H1 (cell line): Measurements from ENCODE around the gene IL5. TPM values are rescaled to one million over a fixed set of nuclear protein-coding genes. Genes with fewer than 3 reads are reported as not detected.

Source experiments
- CTCF ChIA-PET: fragments of 300-600 bp; sonication (Branson Sonifier 250); formaldehyde crosslinking; loops from one replicate; lab custom pipeline; 2021; ENCODE audit not compliant: partially characterized antibody; lab: Charles Lee
- POLR2A ChIA-PET: fragments of 300-600 bp; sonication (Branson Sonifier 250); formaldehyde crosslinking; loops from one replicate; lab custom pipeline; 2021; ENCODE audit warnings: inconsistent platforms; ENCODE audit not compliant: partially characterized antibody; lab: Charles Lee
- DNase-seq, 2 experiments: peaks; one replicate each; pipeline versions ENCODE4 v3.0.0 to v3.0.0-alpha.2; 2010 to 2022; ENCODE audit warnings: low spot score in 2 of 2, low read depth in 1 of 2, mixed read lengths in 1 of 2
- FAIRE-seq: peaks from 2 replicates; lab custom pipeline; 2011; peaks lifted over from hg19 to GRCh38; lab: Jason Lieb, UNC
- H2AFZ ChIP-seq: 2 replicates; pipeline ENCODE4 v1.8.1; 2012; ENCODE audit warnings: low read length, inconsistent platforms
- H2AK5ac ChIP-seq: 2 replicates; pipeline ENCODE4 v1.6.1; 2013; ENCODE audit warnings: low read depth, low read length
- H2BK120ac ChIP-seq: replicated peaks from 2 replicates; pipeline ENCODE3; 2013; ENCODE audit warnings: low read depth, low read length, inconsistent platforms
- H2BK12ac ChIP-seq: 2 replicates; pipeline ENCODE4 v1.6.1; 2013; ENCODE audit warnings: low read depth, low read length
- H2BK15ac ChIP-seq: 2 replicates; pipeline ENCODE4 v1.6.1; 2013; ENCODE audit warnings: low read length
- H2BK20ac ChIP-seq: 2 replicates; pipeline ENCODE4 v1.6.1; 2013; ENCODE audit warnings: low read length
- H2BK5ac ChIP-seq: 2 replicates; pipeline ENCODE4 v1.6.1; 2013; ENCODE audit warnings: low read depth, low read length
- H3K14ac ChIP-seq: 2 replicates; pipeline ENCODE4 v1.6.1; 2013; ENCODE audit warnings: inconsistent platforms; ENCODE audit not compliant: insufficient read length
- H3K18ac ChIP-seq: 2 replicates; pipeline ENCODE4 v1.6.1; 2013; ENCODE audit warnings: low read length; ENCODE audit errors: extremely low read depth
- H3K23ac ChIP-seq: 2 replicates; pipeline ENCODE4 v1.6.1; 2013; ENCODE audit warnings: inconsistent platforms; ENCODE audit not compliant: insufficient read length
- H3K23me2 ChIP-seq: 2 replicates; pipeline ENCODE4 v1.6.1; 2013; ENCODE audit warnings: low read depth, low read length
- H3K27ac ChIP-seq: 2 replicates; pipeline ENCODE4 v1.6.1; 2011; ENCODE audit warnings: low read depth, low read length, inconsistent platforms
- H3K27me3 ChIP-seq, 4 experiments: replicated peaks in 1 of 4; 1 replicate in 1 of 4; 2 replicates in 3 of 4; pipeline versions ENCODE4 v1.6.1 to v1.8.1; 2011 to 2013; ENCODE audit warnings: low read length in 3 of 4, mild to moderate bottlenecking in 3 of 4, inconsistent platforms in 2 of 4, mixed read lengths in 2 of 4, moderate library complexity in 1 of 4; ENCODE audit not compliant: control insufficient read depth in 3 of 4, insufficient read depth in 3 of 4; ENCODE audit errors: extremely low read depth in 1 of 4
- H3K36me3 ChIP-seq, 4 experiments: 2 replicates each; pipeline versions ENCODE4 v1.6.1 to v1.8.1; 2011 to 2013; ENCODE audit warnings: mild to moderate bottlenecking in 4 of 4, low read length in 3 of 4, moderate library complexity in 2 of 4, control low read depth in 1 of 4, inconsistent platforms in 1 of 4; ENCODE audit not compliant: insufficient read depth in 4 of 4, control insufficient read depth in 2 of 4
- H3K4ac ChIP-seq: replicated peaks from 2 replicates; pipeline ENCODE3; 2013; ENCODE audit warnings: low read length, low read depth, mixed read lengths, inconsistent platforms; ENCODE audit not compliant: insufficient read length
- H3K4me1 ChIP-seq, 4 experiments: replicated peaks in 1 of 4; 1 replicate in 1 of 4; 2 replicates in 3 of 4; pipeline versions ENCODE4 v1.6.1 to v1.8.1; 2011 to 2013; ENCODE audit warnings: low read length in 3 of 4, inconsistent platforms in 2 of 4, mixed read lengths in 1 of 4; ENCODE audit not compliant: insufficient read depth in 4 of 4, control insufficient read depth in 3 of 4
- H3K4me2 ChIP-seq, 2 experiments: 2 replicates each; pipeline versions ENCODE4 v1.6.1 to v1.8.1; 2011 to 2013; ENCODE audit warnings: low read depth in 2 of 2, low read length in 2 of 2, control low read depth in 1 of 2, inconsistent platforms in 1 of 2, mild to moderate bottlenecking in 1 of 2; ENCODE audit not compliant: insufficient read depth in 1 of 2
- H3K4me3 ChIP-seq, 4 experiments: fragments of 200-600, 300-600 bp in 1 of 4; sonication (generic), shearing (Covaris generic), sonication (Bioruptor Twin) in 1 of 4; 2 replicates each; pipeline versions ENCODE4 v1.5.1 to v1.8.1; 2011 to 2016; ENCODE audit warnings: low read length in 4 of 4, low read depth in 3 of 4, control low read depth in 2 of 4, inconsistent platforms in 2 of 4, mild to moderate bottlenecking in 2 of 4, mixed read lengths in 1 of 4, moderate library complexity in 1 of 4; ENCODE audit not compliant: insufficient read depth in 2 of 4; ENCODE audit errors: extremely low read depth in 1 of 4
- H3K56ac ChIP-seq: replicated peaks from 2 replicates; pipeline ENCODE3; 2013; ENCODE audit warnings: low read depth, mild to moderate bottlenecking, mixed read lengths, low read length, inconsistent platforms; ENCODE audit not compliant: insufficient read length
- H3K79me1 ChIP-seq: 2 replicates; pipeline ENCODE4 v1.6.1; 2013; ENCODE audit warnings: low read depth, low read length, control low read depth
- H3K79me2 ChIP-seq, 2 experiments: 2 replicates each; pipeline versions ENCODE4 v1.6.1 to v1.8.1; 2012 to 2013; ENCODE audit warnings: low read length in 2 of 2, mild to moderate bottlenecking in 2 of 2, inconsistent platforms in 1 of 2; ENCODE audit not compliant: insufficient read depth in 2 of 2, control insufficient read depth in 1 of 2
- H3K9ac ChIP-seq, 4 experiments: replicated peaks in 1 of 4; 1 replicate in 1 of 4; 2 replicates in 3 of 4; pipeline versions ENCODE4 v1.6.1 to v1.8.1; 2011 to 2013; ENCODE audit warnings: low read depth in 3 of 4, low read length in 3 of 4, control low read depth in 2 of 4, mild to moderate bottlenecking in 2 of 4, moderate library complexity in 2 of 4, inconsistent platforms in 1 of 4; ENCODE audit errors: extremely low read depth in 1 of 4
- H3K9me3 ChIP-seq, 2 experiments: 2 replicates each; pipeline versions ENCODE4 v1.6.1 to v1.8.1; 2012 to 2013; ENCODE audit warnings: mild to moderate bottlenecking in 2 of 2, moderate library complexity in 2 of 2, control low read depth in 1 of 2, inconsistent platforms in 1 of 2, low read depth in 1 of 2, low read length in 1 of 2, mixed read lengths in 1 of 2; ENCODE audit not compliant: insufficient read depth in 2 of 2
- H4K20me1 ChIP-seq, 2 experiments: replicated peaks in 1 of 2; 2 replicates each; pipeline versions ENCODE3 to v1.8.1; 2011 to 2013; ENCODE audit warnings: inconsistent platforms in 2 of 2, low read length in 2 of 2, mild to moderate bottlenecking in 1 of 2; ENCODE audit not compliant: insufficient read depth in 2 of 2, control insufficient read depth in 1 of 2
- H4K5ac ChIP-seq: 2 replicates; pipeline ENCODE4 v1.6.1; 2013; ENCODE audit warnings: low read length, low read depth, mixed read lengths, inconsistent platforms; ENCODE audit not compliant: insufficient read length
- H4K8ac ChIP-seq: 2 replicates; pipeline ENCODE4 v1.8.0; 2013; ENCODE audit warnings: mild to moderate bottlenecking, moderate library complexity, low read length, inconsistent platforms; ENCODE audit not compliant: insufficient read depth; ENCODE audit errors: extremely low read depth
- H4K91ac ChIP-seq: replicated peaks from 2 replicates; pipeline ENCODE3; 2013; ENCODE audit warnings: low read length, mixed read lengths, inconsistent platforms; ENCODE audit not compliant: insufficient read length
- ASH2L ChIP-seq: fragments of 200-600, 300-600 bp; sonication (generic); IDR thresholded peaks from one replicate; pipeline ENCODE4 v1.7.1; 2017; ENCODE audit warnings: low read length
- BRCA1 ChIP-seq: IDR thresholded peaks from 2 replicates; pipeline ENCODE4 v1.6.1; 2012; ENCODE audit warnings: low read depth, low read length, improper control_type of control experiment
- CTBP2 ChIP-seq: IDR thresholded peaks from 2 replicates; pipeline ENCODE4 v1.7.0; 2011; ENCODE audit warnings: borderline replicate concordance, mild to moderate bottlenecking, moderate library complexity, mixed read lengths, low read length; ENCODE audit not compliant: insufficient read depth, insufficient read length
- EZH2 ChIP-seq: fragments of 200-600 bp; sonication (generic); IDR thresholded peaks from 2 replicates; pipeline ENCODE4 v1.7.1; 2012; ENCODE audit warnings: low read depth, mild to moderate bottlenecking, moderate library complexity, low read length, inconsistent platforms; ENCODE audit not compliant: severe bottlenecking
- HDAC2 ChIP-seq, 2 experiments: fragments of 300-600 bp in 1 of 2; sonication (generic) in 1 of 2; IDR thresholded peaks; 2 replicates each; pipeline ENCODE4 v1.6.1; 2011 to 2012; ENCODE audit warnings: low read depth in 2 of 2, low read length in 2 of 2, mild to moderate bottlenecking in 2 of 2, moderate library complexity in 2 of 2, borderline replicate concordance in 1 of 2, inconsistent platforms in 1 of 2
- KDM1A ChIP-seq: fragments of 200-600, 300-600 bp; sonication (generic); IDR thresholded peaks from 2 replicates; pipeline ENCODE4 v1.7.1; 2016; ENCODE audit warnings: mild to moderate bottlenecking, low read length, borderline replicate concordance
- MAFK ChIP-seq: IDR thresholded peaks from 2 replicates; pipeline ENCODE4 v1.6.1; 2012; ENCODE audit warnings: low read depth, mild to moderate bottlenecking, improper control_type of control experiment, low read length
- SIX5 ChIP-seq: IDR thresholded peaks from 2 replicates; pipeline ENCODE4 v1.6.1; 2011; ENCODE audit warnings: mild to moderate bottlenecking, low read depth, low read length
- TAF7 ChIP-seq: optimal IDR thresholded peaks from 2 replicates; pipeline ENCODE3; 2011; ENCODE audit warnings: low read depth, mild to moderate bottlenecking, inconsistent platforms, low read length, moderate library complexity, borderline replicate concordance
- WGBS, 2 experiments: shearing (Covaris generic) in 1 of 2; methylation state at CpG; one replicate each; pipeline versions ENCODE4 v1.1.6 to v1.1.7; 2013 to 2015; ENCODE audit warnings: low lambda C conversion rate in 2 of 2, mixed read lengths in 2 of 2, inconsistent platforms in 1 of 2, low coverage in 1 of 2, missing lambda C conversion rate in 1 of 2; ENCODE audit not compliant: insufficient replicate concordance in 2 of 2, insufficient coverage in 1 of 2, insufficient read length in 1 of 2; ENCODE audit errors: extremely low coverage in 1 of 2, missing lambda C conversion rate in 1 of 2; 5-methylcytosine and 5-hydroxymethylcytosine counted together
- polyA plus RNA-seq, 7 experiments: library from polyadenylated mRNA; depleted of rRNA in 3 of 7; stranded (reverse) in 5 of 7; unstranded in 2 of 7; fragments of >200 nt in 5 of 7; fragments of 200-250 nt in 2 of 7; gene quantifications; 1 replicate in 5 of 7; 2 replicates in 1 of 7; 4 replicates in 1 of 7; pipeline versions ENCODE4 v1.2.1 to v1.2.3, GENCODE V29; 2011 to 2013; ENCODE audit warnings: missing spikeins in 2 of 7, mixed read lengths in 2 of 7
- total RNA-seq: library from RNA; stranded (reverse); fragmentation: NEBNext Ultra II Directional; extraction: Animal tissue kit (Norgen Biotek cat#: 25700); gene quantifications from 2 replicates; pipeline ENCODE4 v1.2.1, GENCODE V29; 2021

IL5 gene
- total and polyA plus RNA-seq, 2 of the 8 experiments (the other 6 are each of a cell fraction or from before 2014, with no cell fraction given): not detected

DNA sequence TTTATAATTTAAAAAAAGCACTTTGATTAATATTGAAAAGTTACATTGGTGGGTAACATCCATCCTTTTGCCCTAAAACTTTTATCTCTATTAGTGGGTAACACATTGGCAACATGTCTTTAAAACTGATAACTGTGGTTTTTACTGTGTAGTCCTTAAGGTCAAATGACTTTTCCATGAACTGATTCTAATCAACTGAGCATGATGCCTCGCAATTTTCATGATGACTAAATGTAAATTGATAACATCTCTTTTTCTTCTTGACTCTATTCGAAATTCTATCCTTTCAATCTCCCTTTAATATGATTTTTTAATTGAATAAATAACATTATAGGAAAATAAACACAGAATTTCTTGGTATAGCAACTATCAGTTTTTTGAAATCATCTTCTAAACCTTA is 6.3 kb upstream of the IL5 start:
- 89% methylated on average over 2 of the region's 2 CpGs; no CpG with 5 or more reads in 1 of the 2 experiments for WGBS, 2 experiments
- Histone ChIP-seq H3K23me2 (no peaks in the 10 kb centered on the region), H2BK20ac (no peak overlapping the region), H2BK12ac (no peak overlapping the region), H3K27me3 (no peaks in the 10 kb centered on the region; a peak in 1 of 7 replicates), H3K23ac (no peak overlapping the region), H4K8ac (no peak overlapping the region), H4K91ac (no peak overlapping the region), H2BK15ac (no peak overlapping the region), H4K20me1 (no peaks in the 10 kb centered on the region), H3K56ac (no peak overlapping the region), H2AK5ac (no peak overlapping the region), H4K5ac (no peak overlapping the region), H2BK5ac (no peak overlapping the region), H3K4me3 (no peak overlapping the region), H3K27ac (no peak overlapping the region), H3K9ac (no peak overlapping the region), H3K4me1 (no peaks in the 10 kb centered on the region), H3K79me2 (no peaks in the 10 kb centered on the region), H3K14ac (no peak overlapping the region), H2BK120ac (no peak overlapping the region), H3K4ac (no peak overlapping the region), H3K9me3 (no peaks in the 10 kb centered on the region), H3K18ac (no peak overlapping the region), H3K79me1 (no peaks in the 10 kb centered on the region), H2AFZ (no peak overlapping the region), H3K4me2 (no peak overlapping the region), H3K36me3 (no peaks in the 10 kb centered on the region)
- DNase-seq: no peak
- POLR2A ChIA-PET: interaction anchor here (0.5 kb wide), 1 partner anchor 11 kb away, joined by 3 read pairs; no protein-coding TSS in a partner anchor
- CTCF ChIA-PET: interaction anchor here (0.6 to 1.1 kb wide), 3 partner anchors 20 to 203 kb away, joined by 3 read pairs; no protein-coding TSS in a partner anchor
- no peak for FAIRE-seq
- TF ChIP-seq SIX5: no peak
- no peak for TF ChIP-seq ASH2L
- no peak for TF ChIP-seq EZH2
- no peak for TF ChIP-seq TAF7
- no peak for TF ChIP-seq HDAC2 (IDR thresholded peaks at IDR 0.05; ENCODE audit: borderline replicate concordance in 1 of 2, low read depth in 2 of 2, low read length in 2 of 2)
- TF ChIP-seq CTBP2: no peak
- TF ChIP-seq BRCA1: no peak
- no peak for TF ChIP-seq MAFK
- no peak for TF ChIP-seq KDM1A
